ENCODE data around the gene TTF2.
"Not testable (repeated sequence)": the region's sequence is repeated elsewhere in the genome, so short reads cannot be mapped to it uniquely, and the experiment has no call there.

TTF2 gene

DNA sequence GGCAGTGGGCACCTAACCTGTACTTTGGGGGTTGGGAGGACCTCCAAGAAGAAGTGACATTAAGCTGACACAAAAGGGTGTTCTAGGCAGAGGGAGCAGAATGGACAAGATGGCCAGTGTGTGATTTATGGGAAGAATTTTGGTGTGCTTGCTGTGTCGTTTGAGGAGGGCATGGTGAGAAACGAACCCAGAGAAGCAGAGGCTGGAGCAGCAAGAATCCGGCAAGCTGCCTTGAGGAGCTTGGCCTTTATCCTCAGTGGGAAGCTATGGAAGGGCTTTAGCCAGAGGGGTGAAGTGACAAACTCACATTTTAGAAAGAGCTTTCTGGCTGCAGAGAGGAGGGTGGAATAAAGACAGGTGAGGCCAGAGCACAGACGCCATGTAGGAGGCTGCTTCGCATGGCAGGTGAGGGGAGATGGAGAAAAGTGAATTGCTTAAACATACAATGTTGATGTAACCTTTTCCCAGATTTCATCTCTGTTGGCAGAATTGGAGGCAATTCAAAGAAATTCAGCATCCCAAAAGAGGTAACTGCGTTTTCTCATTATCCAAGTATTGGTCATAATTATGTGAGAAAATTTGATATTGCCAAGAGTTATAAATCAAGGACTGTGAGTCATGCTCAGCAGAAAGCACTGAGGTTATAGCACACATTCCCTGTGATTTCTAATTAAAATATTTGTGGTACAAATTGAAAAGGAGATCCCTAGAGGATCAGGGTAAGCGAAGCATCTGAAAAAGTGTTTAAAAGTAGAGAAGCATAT, 34.9 kb downstream of the TTF2 start:
- no peak for DNase-seq

DNA sequence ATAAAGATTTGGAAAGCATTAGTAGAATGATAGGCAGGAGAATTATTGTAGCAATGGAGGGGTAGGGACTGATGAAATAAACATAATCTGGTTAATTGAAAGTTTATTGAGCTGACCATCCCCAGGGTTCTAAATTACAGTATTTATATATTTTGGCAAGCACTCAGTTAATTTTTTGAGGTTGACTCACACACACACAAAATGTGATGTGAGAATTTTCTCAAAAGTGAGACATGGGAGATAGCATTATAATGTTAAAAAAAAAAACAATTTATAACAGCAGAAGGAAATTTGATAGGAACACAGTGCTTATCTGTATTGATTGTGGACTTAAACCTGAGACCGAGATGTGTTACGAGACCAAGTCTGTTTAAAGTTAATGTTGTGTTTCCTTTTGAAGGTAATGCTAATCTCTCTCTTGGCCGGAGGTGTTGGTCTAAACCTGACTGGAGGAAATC, 36.9 kb downstream of the TTF2 start:
- DNase-seq, result no peak

DNA sequence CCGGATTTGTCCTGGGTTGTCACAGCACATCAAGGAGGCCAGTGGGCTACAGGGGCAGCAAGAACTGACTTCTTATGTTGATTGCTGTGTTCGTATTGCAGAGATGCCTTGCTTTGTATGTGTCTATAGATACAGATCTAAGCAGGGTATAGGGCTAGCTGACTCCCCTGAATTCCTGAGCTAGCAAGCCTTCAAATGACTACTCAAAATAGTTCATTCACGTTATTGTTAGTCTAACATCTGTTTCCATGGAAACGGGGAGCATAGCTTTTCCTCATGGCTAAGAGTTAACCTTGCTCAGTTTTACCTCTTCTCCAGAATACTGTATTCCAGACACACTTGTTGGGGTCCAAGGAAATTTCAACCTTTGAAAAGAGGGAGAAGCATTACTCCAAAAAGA, 37.3 kb downstream of the TTF2 start:
- DNase-seq, result no peak

DNA sequence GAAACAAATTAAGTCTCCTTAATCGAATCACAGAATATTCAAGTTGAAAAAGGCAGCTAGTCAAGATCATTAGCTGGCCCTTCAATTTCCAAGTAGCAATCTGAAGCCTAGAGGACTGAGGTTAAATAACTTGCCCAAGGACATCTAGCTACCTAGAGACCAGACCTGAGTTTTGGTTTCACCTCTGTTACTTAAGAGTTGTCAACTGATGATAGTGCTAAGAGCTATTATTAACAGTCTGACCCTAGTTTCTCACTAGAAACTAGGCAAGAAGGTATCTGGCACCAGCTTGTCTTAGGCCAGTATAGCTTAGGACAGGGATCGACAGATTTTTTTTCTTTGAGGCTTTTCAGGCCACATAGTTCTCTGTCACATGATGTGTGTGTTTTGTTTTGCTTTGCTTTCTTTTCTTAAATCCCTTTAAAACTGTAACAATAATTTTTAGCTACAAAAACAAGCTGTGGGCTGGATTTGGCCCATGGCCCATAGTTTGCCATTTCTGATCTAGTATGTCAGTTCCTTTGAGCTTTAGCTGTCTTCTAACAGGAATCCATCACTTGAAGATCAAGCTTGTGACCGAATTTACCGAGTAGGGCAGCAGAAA, 38.3 kb downstream of the TTF2 start:
- DNase-seq, result no peak

DNA sequence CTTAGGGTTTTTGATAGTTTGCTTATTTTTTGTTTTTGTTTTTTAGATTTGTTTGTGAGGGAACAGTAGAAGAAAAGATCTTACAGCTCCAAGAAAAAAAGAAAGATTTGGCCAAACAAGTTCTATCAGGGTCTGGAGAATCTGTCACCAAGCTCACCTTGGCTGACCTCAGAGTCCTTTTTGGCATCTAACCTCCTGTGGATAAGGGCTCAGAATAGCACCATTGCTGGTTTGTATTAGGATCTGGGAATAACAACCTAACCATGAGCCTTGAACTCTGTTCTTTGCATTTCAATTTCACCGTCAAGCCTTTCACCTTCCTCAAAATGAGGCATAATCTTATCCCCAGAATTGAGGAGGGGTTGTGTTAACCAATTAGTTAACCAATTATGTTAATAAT, 41.2 kb downstream of the TTF2 start:
- no peak for DNase-seq

DNA sequence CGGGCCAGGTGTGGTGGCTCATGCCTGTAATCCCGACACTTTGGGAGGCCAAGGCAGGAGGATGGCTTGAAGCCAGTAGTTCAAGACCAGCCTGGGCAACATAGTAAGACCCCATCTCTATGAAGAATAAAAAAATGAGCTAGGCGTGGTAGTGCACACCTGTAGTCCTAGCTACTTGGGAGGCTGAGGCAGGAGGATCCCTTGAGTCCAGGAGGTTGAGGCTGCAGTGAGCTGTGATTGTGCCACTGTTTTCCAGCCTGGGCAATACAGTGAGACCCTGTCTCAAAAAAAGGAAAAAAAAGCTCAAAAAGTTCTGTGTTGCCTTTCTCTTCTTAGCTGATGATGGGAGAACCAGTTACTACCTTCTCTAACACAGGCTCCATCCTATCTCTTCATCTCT, 41.7 kb downstream of the TTF2 start:
- DNase-seq, result not testable (repeated sequence)

DNA sequence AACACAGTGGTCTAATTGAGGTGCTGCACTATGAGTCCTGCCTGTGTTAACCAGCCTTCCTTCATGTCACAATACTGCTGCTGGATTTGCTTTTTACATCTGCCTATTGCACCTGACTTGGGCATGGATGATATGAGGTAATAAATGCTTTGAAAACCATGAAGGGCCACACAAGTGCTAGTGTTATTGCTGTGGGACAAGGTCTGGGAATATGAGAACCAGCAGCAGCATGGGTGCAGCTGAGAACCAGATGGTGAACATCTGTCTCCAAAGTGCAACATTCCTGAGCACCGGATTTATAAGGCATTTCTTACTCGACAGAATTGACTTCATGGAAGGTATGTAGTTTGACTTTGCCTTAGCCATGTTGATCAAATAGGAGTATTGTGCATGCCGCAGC, 44.9 kb downstream of the TTF2 start:
- no peak for DNase-seq

DNA sequence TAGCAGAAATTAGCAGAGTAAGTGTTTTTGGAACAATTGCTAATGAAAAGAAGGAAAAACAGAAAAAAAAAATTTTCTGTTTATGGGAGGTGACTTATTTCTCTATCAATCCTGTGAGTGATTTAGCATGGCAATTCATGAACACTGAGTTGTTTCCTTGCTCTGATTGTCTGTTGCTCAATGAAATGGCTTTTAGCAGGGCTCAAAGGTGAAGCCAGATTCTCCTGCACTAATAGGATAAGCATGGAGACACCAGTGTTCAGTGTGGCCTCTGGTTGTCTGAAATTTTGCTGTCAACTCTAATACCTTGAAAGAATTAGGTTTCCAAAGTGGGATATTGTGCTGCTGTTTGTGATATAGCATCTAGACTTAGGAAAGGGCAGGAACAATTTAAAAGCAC, 45.6 kb downstream of the TTF2 start:
- DNase-seq, result no peak

DNA sequence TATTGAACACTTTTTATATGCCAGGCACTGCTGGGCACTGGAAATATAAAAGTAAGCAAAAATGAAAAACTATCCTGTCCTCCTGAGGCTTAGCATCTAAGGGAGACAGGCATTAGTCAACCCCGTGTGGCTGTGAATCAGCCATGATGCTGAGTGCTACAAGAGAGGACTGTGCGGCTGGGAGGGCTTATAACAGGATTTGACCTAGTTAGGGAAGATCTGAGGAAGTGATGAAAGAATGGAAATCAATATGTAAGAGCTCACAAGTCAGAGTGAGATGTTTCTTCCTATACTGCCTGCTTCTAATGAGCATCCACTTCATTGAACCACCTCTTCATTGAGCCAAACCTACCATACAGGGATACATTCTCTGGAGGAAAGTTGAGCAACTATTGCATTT, 46.4 kb downstream of the TTF2 start:
- DNase-seq, result no peak

DNA sequence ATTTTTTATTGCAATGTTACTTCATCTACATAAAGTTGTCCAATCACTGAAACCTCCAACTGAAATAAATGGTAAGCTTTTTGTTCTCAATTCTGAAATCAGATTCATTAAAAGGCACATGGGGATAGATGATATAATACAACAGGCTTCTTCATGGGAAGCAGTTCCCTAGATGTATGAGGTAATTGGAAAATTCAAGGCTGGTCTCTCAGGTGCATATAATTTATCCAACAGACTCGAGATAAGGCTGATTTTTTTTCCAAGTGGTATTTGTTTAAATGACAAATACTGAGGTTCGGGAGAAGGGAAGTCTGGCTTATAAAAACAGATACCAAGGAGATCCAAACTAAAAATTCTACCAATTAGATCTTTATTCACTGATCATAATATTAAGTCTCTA, 47.2 kb downstream of the TTF2 start:
- no peak for DNase-seq

DNA sequence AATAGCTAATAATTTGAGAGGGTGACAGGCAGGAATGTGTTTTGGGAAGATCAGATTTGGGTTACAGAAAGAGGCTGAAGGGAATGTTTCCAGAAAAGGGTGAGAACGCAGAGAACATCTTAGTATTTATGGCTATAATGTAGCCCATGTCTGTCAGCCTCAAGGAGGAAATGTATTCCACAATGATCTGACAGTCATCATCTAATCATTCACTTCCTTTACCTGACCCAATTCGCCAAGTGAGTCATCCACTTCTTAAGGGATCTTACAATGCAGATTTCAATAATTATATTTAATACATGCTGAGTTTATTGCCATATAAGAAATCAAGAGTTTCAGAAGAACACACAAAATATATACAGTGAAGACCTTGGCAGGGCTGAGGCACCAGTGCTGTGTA, 50.6 kb downstream of the TTF2 start:
- DNase-seq, result no peak

DNA sequence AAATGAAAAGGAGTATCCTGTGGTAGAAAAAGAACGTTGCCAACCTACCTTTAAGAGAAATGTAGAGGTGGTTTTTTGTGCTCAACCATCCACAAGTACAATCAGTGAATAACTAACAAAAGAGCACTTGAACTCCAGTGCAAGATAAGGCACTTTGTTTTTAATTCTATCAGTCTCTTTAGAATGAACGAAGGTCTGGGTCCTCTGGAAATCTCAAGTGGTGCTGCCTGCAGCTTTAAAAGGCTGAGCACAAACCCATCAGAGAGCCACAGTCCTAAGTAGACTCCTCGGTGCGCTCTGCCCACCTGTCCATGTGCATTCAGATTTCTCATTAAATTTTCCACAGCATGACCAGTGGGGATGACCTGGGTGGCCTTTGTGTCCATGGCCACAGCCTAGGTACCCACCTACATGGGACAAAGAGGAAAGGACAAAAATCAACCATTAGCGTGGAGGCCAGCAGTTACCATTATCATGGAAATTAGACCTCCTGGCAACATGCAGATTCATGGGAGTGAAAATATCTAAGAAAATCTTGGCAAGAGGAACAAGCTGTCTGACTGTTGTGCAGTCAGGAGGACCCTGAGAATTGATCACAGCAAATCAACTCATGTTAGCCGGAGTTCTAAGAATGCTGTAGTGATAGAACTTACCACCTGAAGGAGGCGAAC, 52.1 kb downstream of the TTF2 start:
- no peak for DNase-seq

DNA sequence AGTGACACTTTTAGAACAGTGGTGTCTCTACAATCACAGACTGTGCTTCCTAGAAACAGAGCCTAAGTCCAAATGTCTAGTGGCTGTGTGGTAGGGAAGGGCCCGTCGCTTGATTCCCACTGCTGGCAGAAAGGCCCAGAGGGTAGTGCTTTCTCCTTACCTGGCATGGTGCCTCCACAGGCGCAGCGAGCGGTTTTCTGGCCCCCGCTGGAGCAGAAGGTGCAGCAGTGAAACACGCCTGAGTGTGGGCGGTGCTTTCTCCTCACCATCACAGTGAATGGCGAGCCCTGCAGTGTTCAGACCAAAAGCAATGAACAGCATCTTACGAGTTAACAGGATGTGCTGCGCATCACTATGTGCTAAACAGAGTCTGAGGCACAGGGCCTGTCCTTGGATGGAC, 53.1 kb downstream of the TTF2 start:
- no peak for DNase-seq

DNA sequence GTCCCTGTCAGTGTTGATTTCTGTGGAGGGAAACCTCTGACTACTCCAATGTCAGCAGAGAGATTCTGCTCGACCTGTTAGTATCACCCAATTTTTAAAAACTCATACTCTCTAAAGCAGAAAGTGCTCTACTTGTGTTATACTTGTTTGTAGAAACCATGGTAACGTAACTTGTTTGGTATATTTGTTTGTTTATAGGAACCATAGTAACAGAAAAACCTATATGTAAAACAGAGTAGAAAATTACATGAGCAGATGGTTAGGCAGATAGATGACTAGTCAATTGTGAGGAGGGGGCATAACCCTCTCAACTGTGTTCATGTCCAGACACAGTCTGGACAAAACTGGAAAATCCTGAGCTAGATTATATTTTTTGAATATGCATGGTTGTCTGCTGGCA, 54.8 kb downstream of the TTF2 start:
- no peak for DNase-seq

DNA sequence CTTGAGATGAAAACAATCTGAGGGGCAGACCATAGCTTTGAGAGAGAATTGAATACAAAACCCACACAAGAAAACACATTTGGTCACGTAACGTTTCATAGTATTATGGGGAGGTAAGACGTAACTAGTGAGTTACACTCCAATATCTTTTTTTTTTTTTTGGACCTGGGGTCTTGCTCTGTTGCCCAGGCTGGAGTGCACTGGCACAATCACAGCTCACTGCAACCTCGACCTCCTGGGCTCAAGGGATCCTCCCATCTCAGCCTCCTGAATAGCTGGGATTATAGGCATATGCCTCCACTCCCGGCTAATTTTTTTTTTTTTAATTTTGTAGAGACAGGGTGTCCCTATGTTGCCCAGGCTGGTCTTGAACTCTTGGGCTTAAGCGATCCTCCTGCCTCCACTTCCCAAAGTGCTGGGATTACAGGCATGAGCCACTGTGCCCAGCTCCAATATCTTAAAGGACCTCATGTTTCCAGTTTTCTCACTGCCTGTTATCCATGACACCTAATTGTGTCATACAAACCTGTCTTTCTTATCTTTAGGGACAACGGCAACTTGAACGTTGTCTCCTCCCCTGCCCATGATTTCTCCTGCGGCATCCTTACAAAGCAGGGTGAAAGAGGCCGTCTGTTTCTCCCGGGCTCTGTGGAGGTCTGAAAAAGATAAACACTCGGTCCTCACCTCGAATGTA, 56.1 kb downstream of the TTF2 start:
- no peak for DNase-seq

DNA sequence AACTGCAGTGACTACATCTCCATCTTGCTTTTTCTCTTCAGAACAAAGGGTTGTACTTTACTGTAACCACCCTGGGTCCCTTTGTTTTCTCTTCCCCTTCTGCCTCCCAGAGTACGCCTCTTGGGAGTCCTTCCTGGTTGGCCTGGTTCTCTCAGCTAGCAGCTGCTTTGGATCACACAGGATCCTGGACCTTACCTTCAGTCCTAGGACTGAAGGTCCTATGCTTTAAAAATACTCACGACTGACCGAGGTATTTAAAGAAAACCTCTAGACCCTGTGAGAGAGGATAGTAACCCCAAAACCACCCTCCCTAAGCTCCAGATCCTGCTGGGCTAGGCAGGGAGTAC, 56.6 kb downstream of the TTF2 start:
- DNase-seq, result no peak

DNA sequence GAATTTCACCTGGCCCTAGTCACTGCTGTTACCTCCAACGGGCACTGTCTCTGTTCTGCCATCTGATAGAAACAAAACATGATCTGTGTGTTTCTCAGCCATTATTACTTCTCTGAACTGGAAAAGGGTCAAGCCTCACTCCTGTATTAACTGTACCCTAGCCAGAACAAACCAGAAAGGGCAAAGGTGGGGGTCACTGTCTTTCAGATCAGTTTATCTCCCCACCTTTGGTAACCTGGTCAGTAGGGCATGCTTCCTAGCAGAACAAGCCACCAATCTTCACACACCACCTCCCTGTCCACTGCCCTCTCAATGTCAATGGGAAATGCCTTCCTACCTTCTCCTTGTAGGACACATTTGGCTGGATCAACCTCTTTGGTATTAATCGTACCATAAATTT, 57.6 kb downstream of the TTF2 start:
- DNase-seq, result no peak

DNA sequence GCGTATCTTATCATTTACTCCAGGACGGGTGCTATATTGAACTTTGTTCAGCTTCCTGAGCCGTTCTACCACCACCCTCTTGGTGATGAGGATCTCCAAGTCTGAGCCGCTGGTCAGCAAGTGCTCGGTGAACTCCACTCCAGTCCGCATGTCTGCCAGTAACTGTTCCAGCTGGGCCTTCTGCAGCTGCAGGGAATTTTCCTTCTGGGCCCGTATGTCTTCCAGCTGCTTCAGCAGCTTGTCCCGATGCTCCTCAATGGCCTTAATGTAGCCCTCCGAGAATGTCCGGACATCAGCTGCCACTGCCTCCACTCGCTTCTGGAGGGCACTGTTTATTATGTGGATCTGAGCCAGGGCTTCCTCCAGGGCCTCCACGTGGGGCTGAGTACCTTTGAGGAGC, 58.0 kb downstream of the TTF2 start:
- DNase-seq, result no peak

DNA sequence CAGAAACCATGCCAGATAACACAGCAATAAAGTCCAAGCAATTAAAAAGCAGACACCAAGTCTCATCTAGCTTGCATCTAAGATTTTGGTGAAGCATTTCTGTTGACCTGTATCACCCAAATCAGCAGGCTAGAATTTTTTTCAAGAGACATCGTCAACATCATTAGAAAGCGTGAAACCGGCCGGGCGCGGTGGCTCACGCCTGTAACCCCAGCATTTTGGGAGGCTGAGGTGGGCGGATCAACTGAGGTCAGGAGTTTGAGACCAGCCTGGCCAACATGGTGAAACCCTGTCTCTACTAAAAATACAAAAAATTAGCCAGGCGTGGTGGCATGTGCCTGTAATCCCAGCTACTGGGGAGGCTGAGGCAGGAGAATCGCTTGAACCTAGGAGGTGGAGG, 59.0 kb downstream of the TTF2 start:
- DNase-seq, result not testable (repeated sequence)

DNA sequence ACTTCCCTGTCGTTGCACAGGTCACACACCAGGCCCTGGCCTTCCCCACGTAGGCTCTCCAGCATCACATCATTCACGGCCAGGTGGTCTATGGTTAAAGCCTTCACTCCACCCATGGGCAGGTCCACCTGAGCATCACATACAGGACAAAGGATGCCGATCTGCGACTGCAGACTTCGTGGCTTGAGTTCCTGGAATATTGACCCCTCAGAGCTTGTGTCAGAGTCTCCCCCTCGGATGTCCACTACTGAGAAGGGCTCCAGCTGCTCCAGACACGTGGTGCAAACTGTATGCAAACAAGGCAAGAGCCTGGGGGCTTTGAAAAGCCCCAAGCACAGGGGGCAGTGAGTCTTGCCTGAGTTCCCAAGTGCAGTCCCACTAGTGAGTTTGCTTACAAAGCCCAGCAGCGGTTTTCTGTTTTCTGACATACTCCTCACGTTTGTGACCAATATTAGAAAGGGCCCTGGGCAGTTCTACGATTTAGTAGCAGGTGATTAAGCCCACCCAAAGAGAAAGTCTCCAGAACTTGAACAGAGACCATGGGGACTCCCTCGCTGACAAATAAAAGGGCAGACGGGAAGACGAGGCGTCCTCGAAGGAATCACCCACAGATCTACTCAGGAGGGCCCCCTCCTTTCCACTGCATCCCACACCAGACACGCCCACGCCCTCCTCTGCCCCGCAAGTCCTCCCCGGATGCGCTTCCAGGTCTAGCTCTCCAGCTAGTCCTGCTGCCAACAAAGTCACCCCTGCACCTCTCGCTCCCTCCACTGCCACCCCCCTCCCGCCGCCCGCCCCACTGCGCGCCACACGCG, 60.9 kb downstream of the TTF2 start:
- no peak for DNase-seq

DNA sequence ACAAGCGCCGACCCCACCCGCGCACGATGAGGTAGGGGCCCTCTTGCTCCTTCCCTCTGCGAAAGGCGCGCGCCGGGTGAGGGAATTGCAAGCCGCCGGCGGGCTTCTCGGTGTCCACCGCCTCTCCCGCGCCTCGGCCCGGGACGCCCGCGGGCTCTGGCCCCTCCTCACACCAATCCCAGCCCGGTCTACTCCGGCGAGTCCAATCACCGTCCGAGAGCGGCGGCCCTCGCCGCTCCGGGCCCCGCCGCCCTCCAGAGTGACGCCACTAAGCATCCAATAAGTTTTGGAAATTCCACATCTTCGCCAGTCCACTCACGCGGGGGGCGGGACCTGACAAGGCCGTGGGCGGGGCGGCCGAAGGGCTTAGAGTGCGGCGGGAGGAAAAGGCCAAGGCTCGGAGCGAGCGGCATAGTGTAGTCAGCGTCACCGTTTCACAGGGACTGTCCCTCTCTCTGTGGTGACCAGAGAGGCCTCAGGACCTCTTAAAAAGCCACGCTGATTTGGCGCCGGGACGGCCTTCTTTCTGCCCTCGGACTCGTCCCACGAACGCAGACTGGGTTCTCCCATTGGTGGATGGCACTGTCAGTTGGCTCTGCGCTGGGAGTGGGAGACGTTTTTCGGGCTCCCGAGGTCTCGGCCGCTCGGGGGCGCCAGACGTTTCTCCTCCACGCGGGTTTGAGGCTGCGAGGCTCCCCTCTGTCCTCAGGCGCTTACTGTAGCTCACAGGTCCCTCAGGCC, 61.6 kb downstream of the TTF2 start, which contains the start of gene TRIM45:
TSS of gene TRIM45 (minus strand) at position 161 of the 741 bp plus-strand sequence. CDS start 548 bp downstream, outside the sequence.
- peak; percentile 76 to 78 for DNase-seq
